Measurements from ENCODE around the gene RUVBL1.

RUVBL1 gene

DNA sequence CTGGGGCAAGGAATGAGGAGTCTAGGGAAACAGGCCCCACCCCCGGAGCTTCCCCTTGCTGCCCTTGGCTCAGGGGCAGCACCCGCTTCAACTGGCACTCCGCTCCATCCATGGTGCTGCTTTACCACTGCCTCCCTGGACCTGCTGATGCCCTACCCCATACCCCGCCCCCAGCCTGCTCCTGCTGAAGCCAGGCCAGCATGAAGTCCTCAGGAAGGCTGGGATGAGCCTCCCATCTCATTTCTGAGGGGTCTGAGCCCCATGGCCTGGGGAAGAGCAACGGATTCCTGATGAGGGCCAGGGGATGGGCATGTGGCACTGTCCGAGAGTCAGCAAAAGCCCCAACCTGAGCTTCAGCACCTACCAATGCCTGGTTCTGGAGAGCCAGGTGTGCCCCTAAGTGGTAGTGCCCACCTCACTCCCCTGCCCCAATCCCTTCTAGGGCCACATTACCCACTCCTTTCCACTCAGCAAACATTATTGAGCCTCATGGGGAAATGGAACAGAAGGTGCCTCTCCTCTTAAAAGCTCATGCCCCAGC lies 50.4 kb downstream of the RUVBL1 start:
- in situ Hi-C loops (cut with MboI; ENCODE audit: low pct_unique_long_range_greater_than_20kb, low sequenced_read_pairs) = no loop called here
- no peak for DNase-seq

DNA sequence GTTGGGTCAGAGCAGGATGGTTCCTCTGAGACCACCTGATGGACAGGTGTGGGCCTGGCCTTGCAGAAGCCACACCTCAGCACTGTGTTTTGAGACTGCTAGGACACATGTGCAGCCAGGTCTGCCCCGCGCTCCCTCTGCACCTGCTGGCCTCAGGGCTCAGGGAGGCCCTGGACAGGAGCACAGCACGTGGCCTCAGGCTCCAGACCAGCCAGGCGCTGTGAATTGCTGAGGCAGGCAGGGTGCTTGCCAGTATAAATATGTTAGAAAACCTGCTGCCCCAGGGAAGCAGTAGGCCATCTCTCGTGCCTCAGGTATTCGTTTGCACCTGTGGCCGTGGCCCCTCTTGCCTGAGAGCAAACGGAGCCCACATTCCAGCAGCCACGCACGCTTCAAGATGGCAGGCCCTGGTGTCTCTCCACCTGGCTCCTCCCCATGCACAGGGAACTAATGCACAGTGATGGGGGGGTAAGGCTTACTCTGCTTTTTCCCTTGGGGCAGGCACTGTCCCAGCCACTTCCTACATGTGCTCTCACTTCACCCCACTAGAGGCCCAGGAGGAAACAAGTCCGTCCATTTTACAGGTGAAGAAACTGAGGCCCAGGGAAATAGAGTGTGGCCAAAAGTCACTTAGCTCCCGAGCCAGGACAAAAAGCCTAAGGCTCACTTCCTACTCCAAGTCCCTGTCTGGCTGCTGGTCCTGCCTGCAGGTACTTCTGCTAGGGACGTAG lies 51.0 kb downstream of the RUVBL1 start:
- DNase-seq = no peak
- in situ Hi-C loops (cut with MboI; ENCODE audit: low pct_unique_long_range_greater_than_20kb, low sequenced_read_pairs) = no loop called here

DNA sequence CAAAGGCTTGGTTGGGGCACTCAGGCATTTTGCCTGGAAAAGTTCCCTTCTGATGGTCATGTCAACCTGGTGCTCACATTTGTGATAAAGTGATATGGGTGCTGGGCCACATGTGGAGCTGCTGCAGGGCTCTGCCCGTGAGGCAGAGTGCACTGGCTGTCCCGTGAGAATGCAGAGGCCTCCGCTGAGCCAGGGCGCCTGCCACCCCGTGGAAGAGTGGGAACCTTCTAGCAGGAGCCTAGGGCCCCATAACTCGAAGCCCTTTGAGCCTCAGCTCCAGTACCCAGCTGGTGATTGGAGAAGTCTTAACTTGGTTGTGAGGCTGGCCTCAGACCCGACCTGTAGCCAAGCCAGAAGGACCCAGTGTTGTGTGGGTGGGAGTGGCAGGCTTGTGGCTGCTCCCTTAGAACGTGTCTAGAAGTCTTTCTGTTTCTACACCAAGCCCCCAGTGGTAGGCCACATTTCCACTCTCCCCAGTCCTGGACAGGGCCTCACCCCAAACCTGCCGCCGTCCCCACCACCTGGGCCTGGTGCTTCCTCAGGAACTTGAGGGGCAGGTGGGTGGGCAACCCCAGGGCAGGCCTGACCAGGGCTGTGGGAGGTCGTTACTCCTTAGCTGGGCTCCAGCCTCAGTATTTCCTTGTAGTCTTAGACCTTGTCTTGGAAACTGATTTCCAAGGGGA lies 51.7 kb downstream of the RUVBL1 start:
- in situ Hi-C loops (cut with MboI; ENCODE audit: low pct_unique_long_range_greater_than_20kb, low sequenced_read_pairs) = no loop called here
- no peak for DNase-seq

DNA sequence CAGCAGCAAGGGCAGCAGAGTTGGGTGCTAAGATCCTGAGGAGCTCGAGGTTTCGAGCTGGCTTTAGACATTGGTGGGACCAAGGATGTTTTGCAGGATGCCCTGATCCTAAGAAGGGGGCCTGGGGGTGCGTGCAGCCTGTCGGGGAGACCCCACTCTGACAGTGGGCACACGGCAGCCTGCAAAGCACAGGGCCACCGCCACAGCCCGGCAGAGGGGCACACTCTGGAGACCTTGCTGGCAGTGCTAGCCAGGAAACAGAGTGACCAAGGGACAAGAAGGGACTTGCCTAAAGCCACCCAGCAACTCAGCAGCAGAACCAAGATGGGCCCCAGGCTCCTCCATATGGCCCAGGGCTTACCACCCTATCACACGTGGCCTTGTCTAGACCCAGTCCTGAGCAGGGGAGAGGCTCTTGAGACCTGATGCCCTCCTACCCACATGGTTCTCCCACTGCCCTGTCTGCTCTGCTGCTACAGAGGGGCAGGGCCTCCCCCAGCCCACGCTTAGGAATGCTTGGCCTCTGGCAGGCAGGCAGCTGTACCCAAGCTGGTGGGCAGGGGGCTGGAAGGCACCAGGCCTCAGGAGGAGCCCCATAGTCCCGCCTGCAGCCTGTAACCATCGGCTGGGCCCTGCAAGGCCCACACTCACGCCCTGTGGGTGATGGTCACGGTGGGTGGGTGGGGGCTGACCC lies 52.6 kb downstream of the RUVBL1 start:
- DNase-seq = no peak
- in situ Hi-C loops (cut with MboI; ENCODE audit: low pct_unique_long_range_greater_than_20kb, low sequenced_read_pairs) = no loop called here

DNA sequence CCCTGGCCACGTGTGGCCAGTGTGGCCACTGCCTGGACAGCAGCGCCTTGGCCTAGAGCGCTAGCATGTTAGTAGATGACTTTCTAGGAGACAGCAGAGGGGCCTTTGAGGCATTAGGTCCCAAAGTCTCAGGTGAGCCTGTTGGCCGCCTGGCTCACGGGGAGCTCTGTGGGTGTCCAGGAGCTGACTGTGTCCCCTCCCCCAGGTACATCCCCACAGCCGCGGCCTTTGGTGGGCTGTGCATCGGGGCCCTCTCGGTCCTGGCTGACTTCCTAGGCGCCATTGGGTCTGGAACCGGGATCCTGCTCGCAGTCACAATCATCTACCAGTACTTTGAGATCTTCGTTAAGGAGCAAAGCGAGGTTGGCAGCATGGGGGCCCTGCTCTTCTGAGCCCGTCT lies 54.3 kb downstream of the RUVBL1 start:
- DNase-seq = no peak

DNA sequence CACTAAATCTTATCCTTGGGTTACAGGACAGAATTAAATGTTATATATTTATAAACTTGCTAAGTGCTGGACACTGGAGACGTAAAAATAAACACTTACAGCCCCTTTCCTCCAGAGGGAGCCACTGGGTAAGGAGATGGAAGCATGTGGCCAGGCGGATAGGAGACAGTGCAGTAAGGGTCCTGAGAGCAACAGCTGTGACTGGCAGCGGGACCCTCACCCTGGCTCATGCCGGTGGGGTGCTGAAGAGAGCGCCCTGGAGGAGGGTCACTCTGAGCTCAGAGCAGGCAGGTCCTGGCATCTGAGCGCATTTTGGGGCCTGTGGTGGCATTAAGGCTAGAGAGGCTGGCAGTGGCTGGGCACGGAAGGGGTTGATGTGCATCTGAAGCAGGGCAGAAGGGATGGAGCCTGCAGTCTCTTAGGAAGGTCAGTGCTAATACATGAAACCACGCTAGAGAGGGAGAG lies 55.4 kb downstream of the RUVBL1 start:
- DNase-seq = peak; percentile 60
- in situ Hi-C loops (cut with MboI; ENCODE audit: low pct_unique_long_range_greater_than_20kb, low sequenced_read_pairs) = no loop called here

More for the DNA sequence above, 54.3 kb downstream of the RUVBL1 start:
- in situ Hi-C loops (cut with MboI; ENCODE audit: low pct_unique_long_range_greater_than_20kb, low sequenced_read_pairs) = no loop called here

DNA sequence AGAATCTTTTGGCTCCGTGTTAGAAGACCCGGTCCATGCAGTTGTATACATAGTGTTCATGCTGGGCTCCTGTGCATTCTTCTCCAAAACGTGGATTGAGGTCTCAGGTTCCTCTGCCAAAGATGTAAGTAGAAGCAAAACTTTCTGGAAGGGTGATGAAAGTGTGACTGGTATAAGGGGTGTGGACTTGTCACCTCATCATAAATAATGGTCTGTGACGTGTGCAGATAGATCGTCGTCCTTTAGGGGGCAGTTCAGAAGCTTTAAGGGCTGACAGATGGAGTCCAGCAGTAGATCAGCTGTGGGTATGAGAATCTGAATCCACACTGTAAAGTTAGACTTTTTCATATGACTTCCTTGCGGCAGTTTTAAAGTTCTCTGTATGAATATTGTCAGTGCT lies 56.1 kb downstream of the RUVBL1 start:
- in situ Hi-C loops (cut with MboI; ENCODE audit: low pct_unique_long_range_greater_than_20kb, low sequenced_read_pairs) = no loop called here

DNA sequence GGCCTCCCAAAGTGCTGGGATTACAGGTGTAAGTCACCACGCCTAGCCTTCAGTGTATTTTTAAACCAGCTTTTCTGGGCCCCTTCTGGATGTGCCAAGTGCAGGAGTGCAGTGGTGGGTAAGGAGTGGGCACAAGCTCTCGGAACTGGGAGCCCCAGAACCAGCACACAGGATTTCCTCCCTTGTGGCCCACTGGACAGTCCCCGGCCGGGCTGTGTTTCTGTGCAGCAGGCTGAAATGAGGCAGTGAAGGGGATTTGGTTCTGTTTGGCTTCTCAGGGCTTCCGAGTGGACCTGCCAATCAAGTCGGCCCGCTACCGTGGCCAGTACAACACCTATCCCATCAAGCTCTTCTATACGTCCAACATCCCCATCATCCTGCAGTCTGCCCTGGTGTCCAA lies 56.9 kb downstream of the RUVBL1 start:
- in situ Hi-C loops (cut with MboI; ENCODE audit: low pct_unique_long_range_greater_than_20kb, low sequenced_read_pairs) = no loop called here
- no peak for DNase-seq

More for the DNA sequence above, 56.1 kb downstream of the RUVBL1 start:
- DNase-seq = no peak

DNA sequence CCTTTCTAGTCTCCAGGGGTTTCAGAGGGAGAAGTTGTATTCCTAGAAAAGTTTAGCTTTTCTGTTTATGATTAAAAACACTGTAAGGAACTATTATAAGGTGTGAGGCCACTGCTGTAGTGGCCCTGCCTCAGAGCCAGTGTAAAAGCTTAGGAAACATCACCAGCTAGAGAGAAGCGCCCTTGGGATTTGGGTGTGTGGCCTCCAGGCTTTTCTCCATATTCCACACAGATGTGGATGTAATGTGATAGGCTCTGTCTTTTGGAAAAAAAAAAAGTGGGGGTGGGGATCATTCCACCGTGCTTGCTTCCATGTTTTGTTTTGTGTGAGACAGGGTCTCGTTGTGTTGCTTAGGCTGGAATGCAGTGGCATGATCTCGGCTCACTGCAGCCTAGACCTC lies 57.5 kb downstream of the RUVBL1 start:
- no peak for DNase-seq
- in situ Hi-C loops (cut with MboI; ENCODE audit: low pct_unique_long_range_greater_than_20kb, low sequenced_read_pairs) = no loop called here

DNA sequence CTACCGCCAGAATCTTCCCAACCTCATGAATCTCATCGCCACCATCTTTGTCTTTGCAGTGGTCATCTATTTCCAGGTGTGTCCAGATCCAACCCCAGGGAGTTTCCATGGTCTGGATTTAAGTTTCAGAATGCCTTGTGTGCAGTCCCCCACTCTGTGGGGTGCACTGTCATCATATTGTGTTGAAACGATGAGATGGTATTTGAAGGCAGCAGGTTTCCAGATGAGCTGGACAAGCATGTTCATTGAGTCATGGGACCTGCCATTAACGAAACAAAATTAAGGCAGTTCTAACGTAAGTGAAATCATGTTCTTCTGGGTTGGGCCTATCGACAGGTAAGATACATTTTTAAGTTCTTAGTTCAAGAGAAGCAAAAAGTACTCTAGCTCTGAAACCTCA lies 58.6 kb downstream of the RUVBL1 start:
- in situ Hi-C loops (cut with MboI; ENCODE audit: low pct_unique_long_range_greater_than_20kb, low sequenced_read_pairs) = no loop called here
- DNase-seq = no peak

DNA sequence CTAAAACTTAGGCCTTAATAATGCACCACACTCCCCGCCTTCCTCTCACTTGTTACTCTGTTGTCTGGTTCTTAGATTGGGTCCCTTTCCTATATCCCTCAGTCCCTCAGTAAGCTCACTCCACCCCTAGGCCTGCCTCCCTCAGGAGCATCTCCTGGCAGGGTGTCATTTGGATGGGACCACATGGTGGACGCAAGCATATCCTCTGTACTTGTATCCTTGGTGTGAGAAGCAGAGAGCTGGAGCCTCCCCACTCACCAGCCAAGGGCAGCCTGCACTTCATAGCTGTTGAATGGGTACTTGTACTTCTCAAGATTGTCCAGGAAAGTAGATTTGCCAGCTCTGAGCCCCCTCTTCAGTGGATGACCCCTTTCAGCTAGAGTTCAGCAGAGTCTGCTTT lies 59.7 kb downstream of the RUVBL1 start:
- DNase-seq = no peak
- in situ Hi-C loops (cut with MboI; ENCODE audit: low pct_unique_long_range_greater_than_20kb, low sequenced_read_pairs) = no loop called here

DNA sequence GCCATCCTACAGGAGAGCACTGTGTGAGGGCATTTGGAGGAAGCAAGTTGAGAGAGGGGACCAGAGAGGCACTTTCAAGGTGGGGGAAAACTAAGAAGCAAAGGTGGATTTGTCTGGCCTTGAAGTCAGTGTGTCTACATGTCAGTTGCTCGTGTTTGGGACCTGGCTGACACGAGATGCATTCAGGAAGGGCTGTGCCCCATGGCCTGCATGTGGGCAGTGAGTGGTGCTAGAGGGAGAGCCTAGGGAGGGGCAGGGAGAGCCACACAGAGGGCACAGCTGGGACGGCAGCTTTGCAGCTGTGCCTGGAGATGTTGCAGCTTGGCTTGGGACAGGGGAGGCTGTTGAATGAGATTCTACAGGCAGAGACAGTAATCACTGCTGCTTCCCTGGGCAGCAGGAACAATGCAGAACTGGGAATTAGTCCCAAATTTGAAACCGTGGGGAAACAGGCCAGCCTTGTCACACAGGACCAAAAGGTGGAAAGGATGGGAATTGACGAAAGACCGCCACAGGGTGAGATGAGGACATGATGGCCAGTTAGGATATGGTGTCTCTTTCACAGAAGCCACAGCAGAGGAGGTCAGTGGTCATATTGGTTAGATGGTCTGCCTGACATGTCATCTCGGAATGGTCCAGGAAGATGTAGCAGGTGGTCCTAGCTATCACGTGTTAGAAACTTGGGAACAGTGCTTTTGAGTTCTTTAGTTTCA lies 61.4 kb downstream of the RUVBL1 start:
- no peak for DNase-seq
- in situ Hi-C loops (cut with MboI; ENCODE audit: low pct_unique_long_range_greater_than_20kb, low sequenced_read_pairs) = no loop called here

DNA sequence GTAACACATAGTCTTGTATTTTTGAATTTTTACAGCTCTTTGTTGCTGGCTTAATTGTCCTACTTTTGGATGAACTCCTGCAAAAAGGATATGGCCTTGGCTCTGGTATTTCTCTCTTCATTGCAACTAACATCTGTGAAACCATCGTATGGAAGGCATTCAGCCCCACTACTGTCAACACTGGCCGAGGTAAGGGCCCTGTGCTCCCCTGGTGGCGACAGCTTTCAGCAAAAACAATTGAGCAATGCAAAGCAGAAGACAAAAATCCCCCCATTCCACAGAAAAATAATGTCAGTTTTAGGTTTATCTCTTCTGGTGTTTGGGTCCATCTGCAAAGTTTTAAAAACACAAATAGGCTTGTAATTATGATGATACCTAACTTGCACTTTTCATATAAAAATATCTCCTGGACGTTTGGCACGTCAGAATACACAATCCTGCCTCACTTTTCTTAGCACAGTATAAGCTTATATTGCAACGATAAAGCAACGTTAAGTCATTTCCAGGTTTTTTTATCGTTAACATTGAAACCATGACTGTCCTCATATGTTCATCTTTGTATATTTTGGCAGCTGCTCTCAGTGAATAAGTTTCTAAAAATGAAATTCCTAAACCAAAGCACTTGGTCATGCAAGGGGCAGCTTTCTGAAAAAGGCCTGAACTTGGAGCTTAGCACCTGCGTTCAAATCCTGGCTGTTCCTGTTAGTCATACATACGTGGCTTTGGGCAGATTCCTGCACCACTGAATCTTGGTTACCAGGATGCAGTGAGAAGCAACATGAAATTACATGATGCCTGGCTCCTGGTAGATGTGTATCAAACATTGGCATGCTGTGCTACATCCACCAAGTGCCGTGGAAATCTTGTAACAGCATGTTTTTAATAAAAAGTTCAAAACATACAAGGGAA lies 62.9 kb downstream of the RUVBL1 start:
- in situ Hi-C loops (cut with MboI; ENCODE audit: low pct_unique_long_range_greater_than_20kb, low sequenced_read_pairs) = no loop called here
- DNase-seq = no peak

DNA sequence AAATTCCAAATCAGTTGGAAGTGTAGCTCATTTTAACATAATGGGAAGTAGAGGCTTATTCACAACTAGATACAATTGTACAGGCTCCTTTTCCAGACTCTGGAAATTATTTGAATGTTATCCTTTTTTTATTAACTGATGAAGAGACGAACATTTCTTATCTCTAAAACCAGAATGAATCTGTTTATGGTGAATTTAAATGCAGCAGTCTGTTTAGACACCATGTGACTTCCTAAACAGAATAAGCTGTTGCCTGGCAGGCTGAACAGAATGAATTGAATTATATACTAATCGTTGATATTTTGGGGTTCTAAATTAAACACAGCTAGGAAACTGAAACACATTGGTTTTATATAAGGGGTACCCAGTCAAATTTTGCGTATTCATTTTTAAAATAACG lies 67.4 kb downstream of the RUVBL1 start:
- in situ Hi-C loops (cut with MboI; ENCODE audit: low pct_unique_long_range_greater_than_20kb, low sequenced_read_pairs) = no loop called here
- DNase-seq = no peak

DNA sequence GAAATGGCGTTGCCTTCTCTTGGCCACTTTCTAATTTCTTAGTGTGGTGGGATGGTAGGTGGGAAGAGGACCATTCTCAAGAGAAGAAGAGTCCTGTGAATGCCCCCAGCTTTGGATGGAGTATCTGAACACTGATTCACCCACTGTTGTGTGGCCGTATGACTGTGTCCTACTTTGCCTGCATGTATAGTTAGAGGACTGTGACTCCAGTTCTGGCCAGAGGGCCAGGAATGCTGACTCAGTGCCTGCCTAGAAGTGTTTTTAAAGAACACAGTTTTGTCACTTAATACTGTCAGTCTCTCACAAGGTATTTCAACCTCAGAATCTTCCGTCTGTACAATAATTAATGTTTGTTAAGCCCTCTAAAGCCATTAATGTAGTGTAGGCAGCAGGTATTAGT lies 69.2 kb downstream of the RUVBL1 start:
- in situ Hi-C loops (cut with MboI; ENCODE audit: low pct_unique_long_range_greater_than_20kb, low sequenced_read_pairs) = no loop called here
- no peak for DNase-seq

DNA sequence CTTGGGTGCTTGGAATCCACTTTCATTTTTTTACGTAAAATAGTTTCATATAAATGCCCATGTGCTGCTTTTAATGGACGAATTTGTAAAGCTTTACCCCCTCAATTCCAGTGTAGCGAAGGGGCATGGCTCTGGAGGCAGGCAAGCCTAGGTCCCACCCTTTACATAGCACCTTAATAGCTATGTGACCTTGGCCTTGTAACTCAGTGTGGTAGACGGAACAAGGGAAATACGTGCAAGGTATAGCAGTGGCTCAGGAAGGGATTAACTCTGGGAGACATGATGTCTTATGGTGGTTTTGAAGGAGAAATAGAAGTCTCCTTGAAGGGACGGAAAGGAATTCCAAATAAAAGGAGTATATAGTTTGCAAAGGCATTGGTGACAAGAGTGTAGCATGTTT lies 70.0 kb downstream of the RUVBL1 start:
- in situ Hi-C loops (cut with MboI; ENCODE audit: low pct_unique_long_range_greater_than_20kb, low sequenced_read_pairs) = no loop called here
- DNase-seq = no peak

DNA sequence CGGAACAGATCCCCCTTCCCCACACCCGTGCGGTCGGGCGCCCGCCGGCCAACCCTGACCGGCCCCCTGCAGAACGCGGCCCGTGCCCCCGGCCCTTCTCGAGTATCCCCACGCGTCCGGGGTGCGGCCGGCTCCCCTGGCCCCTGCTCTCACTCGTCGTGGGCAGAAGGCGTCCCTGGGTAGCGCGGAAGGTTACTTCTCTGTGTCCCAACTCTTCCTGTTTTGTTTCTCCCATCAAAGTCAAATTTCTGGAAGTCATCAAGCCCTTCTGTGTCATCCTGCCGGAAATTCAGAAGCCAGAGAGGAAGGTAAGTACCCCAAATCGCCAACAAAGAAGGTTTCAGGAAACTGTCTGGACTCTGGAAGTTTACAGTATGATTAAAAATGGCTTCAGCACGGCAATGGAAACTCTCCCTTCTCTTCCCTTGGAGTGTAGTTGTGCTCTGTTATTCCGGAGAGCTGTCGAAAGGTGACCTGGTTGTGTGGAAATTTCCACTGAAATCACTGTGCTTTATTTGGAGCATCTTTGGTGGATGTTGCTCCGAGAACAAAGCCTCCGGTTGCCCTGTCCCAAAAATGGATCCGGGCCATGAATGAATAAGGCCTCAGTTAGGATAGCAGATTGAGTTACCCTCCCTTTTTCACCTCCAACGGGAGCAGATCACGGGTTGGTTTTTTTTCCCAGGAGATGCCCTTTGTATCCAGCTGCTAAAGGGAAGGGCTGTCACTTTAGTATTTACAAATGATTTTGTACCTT lies 70.8 kb downstream of the RUVBL1 start:
- peak; percentile 26 for DNase-seq
- in situ Hi-C loops (cut with MboI; ENCODE audit: low pct_unique_long_range_greater_than_20kb, low sequenced_read_pairs) = no loop called here
